ENCODE data around the gene ADAMTS2.

Gene ADAMTS2

DNA sequence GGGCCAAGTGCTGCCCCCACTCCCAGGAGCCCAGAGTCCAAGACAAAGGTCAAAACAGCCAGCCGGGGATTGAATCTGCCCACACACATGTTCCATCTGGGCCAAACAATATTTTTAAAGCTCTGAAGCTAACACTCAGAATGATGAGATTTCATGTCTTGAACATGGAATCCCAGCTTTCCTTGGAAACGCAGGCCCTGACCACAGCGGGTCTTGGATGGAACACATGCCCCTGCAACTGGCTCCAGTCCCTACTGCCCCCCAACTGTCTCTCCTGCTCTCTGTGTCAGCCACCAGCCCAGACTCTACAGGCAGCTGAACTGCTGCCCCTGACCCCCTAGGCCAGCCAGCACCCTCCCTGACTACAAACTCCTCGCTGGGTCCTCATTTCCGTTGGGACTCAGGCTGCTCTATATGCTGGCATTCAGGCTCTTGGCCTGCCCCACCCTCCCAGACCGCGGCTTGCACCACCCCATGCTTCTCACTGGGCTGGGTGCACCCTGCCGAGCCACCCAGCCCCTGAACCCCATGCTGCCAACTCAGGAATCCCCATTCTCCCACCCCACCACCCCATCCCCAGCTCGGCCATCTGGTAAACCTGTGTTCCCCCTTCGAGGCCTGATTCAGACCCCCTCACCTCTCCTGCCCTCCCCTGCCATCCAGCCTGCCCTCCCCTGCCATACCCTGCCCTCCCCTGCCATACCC lies 71.7 kb downstream of the ADAMTS2 start:
- Histone ChIP-seq H3K4me3 (ENCODE audit: insufficient read depth, low read length, poor library complexity, severe bottlenecking) (no peak overlapping the region), H3F3A (ENCODE audit: insufficient read depth) (no peaks in the 10 kb centered on the region), H2AFZ (ENCODE audit: low read depth, low read length, severe bottlenecking) (no peak overlapping the region), H3K4me2 (ENCODE audit: low read depth, low read length, poor library complexity, severe bottlenecking) (no peak overlapping the region), H3K79me2 (ENCODE audit: insufficient read depth, low read length) (no peaks in the 10 kb centered on the region), H3K9ac (ENCODE audit: low read length) (no peak overlapping the region), H4K20me1 (ENCODE audit: low read depth, low read length) (no peaks in the 10 kb centered on the region), H3K27me3 (ENCODE audit: low read length) (no peaks in the 10 kb centered on the region), H3K36me3 (ENCODE audit: low read length) (no peaks in the 10 kb centered on the region), H3K9me3 (ENCODE audit: insufficient read depth, low read length) (no peaks in the 10 kb centered on the region), H3K27ac (ENCODE audit: low read depth, low read length) (no peak overlapping the region), H3K9me2 (replicated peaks; ENCODE audit: insufficient read depth, low read length) (no peaks in the 10 kb centered on the region)
- no peak for TF ChIP-seq EZH2phosphoT487 (conservative IDR thresholded peaks at IDR 0.05; ENCODE audit: low read length)
- TF ChIP-seq, protein P1, sequence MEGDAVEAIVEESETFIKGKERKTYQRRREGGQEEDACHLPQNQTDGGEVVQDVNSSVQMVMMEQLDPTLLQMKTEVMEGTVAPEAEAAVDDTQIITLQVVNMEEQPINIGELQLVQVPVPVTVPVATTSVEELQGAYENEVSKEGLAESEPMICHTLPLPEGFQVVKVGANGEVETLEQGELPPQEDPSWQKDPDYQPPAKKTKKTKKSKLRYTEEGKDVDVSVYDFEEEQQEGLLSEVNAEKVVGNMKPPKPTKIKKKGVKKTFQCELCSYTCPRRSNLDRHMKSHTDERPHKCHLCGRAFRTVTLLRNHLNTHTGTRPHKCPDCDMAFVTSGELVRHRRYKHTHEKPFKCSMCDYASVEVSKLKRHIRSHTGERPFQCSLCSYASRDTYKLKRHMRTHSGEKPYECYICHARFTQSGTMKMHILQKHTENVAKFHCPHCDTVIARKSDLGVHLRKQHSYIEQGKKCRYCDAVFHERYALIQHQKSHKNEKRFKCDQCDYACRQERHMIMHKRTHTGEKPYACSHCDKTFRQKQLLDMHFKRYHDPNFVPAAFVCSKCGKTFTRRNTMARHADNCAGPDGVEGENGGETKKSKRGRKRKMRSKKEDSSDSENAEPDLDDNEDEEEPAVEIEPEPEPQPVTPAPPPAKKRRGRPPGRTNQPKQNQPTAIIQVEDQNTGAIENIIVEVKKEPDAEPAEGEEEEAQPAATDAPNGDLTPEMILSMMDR (IDR thresholded peaks at IDR 0.05; ENCODE audit: insufficient read depth, low read length, poor library complexity, severe bottlenecking), result no peak

DNA sequence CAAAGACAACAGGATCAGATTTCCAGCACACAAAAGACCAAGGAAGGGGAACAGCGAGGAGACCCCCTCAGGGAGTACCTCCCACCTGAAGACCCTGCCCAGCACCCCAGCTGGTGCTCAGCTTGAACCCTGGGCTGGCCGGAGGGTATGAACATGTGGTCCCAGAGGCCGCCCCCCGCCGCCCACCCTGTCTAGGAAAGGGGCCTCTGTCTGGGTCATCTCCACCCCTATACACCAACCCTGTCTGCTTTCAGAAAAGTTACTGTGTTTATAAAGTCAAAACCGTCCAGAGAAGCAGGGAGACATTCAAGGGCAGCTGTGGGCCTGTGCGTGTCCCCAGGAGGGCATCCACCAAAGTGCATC lies 72.2 kb downstream of the ADAMTS2 start:
- H3K4me2 ChIP-seq (ENCODE audit: low read depth, low read length, poor library complexity, severe bottlenecking), result no peak overlapping the region
- H3K27me3 ChIP-seq (ENCODE audit: low read length), result no peaks in the 10 kb centered on the region
- H3K36me3 ChIP-seq (ENCODE audit: low read length), result no peaks in the 10 kb centered on the region
- H3F3A ChIP-seq (ENCODE audit: insufficient read depth), result no peaks in the 10 kb centered on the region
- H4K20me1 ChIP-seq (ENCODE audit: low read depth, low read length), result no peaks in the 10 kb centered on the region
- no peak overlapping the region for H3K4me3 ChIP-seq (ENCODE audit: insufficient read depth, low read length, poor library complexity, severe bottlenecking)
- H3K9ac ChIP-seq (ENCODE audit: low read length), result no peak overlapping the region
- no peak overlapping the region for H3K27ac ChIP-seq (ENCODE audit: low read depth, low read length)
- H3K9me2 ChIP-seq (replicated peaks; ENCODE audit: insufficient read depth, low read length), result no peaks in the 10 kb centered on the region
- no peaks in the 10 kb centered on the region for H3K79me2 ChIP-seq (ENCODE audit: insufficient read depth, low read length)
- no peak overlapping the region for H2AFZ ChIP-seq (ENCODE audit: low read depth, low read length, severe bottlenecking)
- no peaks in the 10 kb centered on the region for H3K9me3 ChIP-seq (ENCODE audit: insufficient read depth, low read length)
- TF ChIP-seq EZH2phosphoT487 (conservative IDR thresholded peaks at IDR 0.05; ENCODE audit: low read length), result no peak
- TF ChIP-seq, protein P1 (IDR thresholded peaks at IDR 0.05; ENCODE audit: insufficient read depth, low read length, poor library complexity, severe bottlenecking), result no peak

DNA sequence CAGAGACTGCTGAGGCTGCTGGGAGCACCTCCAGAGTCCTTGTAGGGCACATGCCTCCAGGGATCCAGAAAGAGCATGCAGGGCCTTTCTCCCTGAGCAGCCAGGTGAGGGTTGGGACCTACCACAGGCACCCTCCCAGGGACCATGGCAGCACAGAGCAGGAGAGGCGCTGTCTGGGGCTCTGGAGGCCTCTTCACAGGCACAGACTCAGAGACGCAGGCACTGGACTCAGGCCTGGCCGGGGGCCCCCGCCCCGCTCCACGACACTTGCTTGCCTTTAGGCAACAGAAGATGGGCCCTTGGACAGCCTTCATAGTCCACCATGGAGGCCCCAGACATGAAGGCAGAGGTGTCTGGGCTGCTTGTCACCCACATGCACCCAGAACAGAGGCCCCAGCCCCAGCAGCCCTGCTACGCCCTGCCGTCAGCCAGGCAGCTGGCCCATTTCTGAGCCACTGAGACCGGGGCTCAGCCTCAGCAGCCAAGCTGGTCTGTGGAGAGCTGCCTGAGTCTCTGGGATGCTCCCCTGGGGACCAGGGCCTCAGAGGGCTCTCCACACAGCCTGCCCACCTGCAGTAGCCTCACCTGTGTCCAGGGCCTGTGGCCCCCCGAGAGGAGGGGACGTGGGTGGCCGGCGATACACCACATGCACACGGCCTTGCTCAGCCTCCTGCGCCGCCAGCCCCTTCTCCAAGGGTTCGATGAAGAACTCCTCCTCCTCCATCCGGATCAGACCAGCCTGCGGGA lies 72.8 kb downstream of the ADAMTS2 start:
- Histone ChIP-seq H3K9me3 (ENCODE audit: insufficient read depth, low read length) (no peaks in the 10 kb centered on the region), H3K9me2 (replicated peaks; ENCODE audit: insufficient read depth, low read length) (no peaks in the 10 kb centered on the region), H3K36me3 (ENCODE audit: low read length) (no peaks in the 10 kb centered on the region), H3K27me3 (ENCODE audit: low read length) (no peaks in the 10 kb centered on the region), H3K4me3 (ENCODE audit: insufficient read depth, low read length, poor library complexity, severe bottlenecking) (no peak overlapping the region), H4K20me1 (ENCODE audit: low read depth, low read length) (no peaks in the 10 kb centered on the region), H3K27ac (ENCODE audit: low read depth, low read length) (no peak overlapping the region), H3K4me2 (ENCODE audit: low read depth, low read length, poor library complexity, severe bottlenecking) (no peak overlapping the region), H3K79me2 (ENCODE audit: insufficient read depth, low read length) (no peaks in the 10 kb centered on the region), H3K9ac (ENCODE audit: low read length) (no peak overlapping the region), H3F3A (ENCODE audit: insufficient read depth) (no peaks in the 10 kb centered on the region), H2AFZ (ENCODE audit: low read depth, low read length, severe bottlenecking) (no peak overlapping the region)
- no peak for TF ChIP-seq EZH2phosphoT487 (conservative IDR thresholded peaks at IDR 0.05; ENCODE audit: low read length)
- TF ChIP-seq, protein P1 (IDR thresholded peaks at IDR 0.05; ENCODE audit: insufficient read depth, low read length, poor library complexity, severe bottlenecking), result no peak
